HG02588 (cell line): ENCODE measurements around the gene EGR1.
"Not testable (repeated sequence)": the region's sequence is repeated elsewhere in the genome, so short reads cannot be mapped to it uniquely, and the experiment has no call there.

Source experiments
- ATAC-seq: cut with Tn5 transposase; IDR thresholded peaks from one replicate; pipeline ENCODE4 v1.9.1; 2021; ENCODE audit warnings: mild to moderate bottlenecking, moderate library complexity; ENCODE audit not compliant: unreplicated experiment

Gene EGR1

GRCh38 chr5:138506370-138507306 is 41.4 kb downstream of the EGR1 start:
- no peak for ATAC-seq

- not testable (repeated sequence) for ATAC-seq
Observed at GRCh38 chr5:138507485-138507884, 42.2 kb downstream of the EGR1 start.

- ATAC-seq = no peak
Observed at GRCh38 chr5:138508958-138509357, 43.7 kb downstream of the EGR1 start.

- ATAC-seq = no peak
Observed at GRCh38 chr5:138514021-138514420, 48.7 kb downstream of the EGR1 start.

GRCh38 chr5:138515556-138516245 is 50.4 kb downstream of the EGR1 start:
- ATAC-seq = no peak

GRCh38 chr5:138517437-138517836 is 52.2 kb downstream of the EGR1 start:
- no peak for ATAC-seq
